ENCODE measurements around the gene CADM2.

DNA sequence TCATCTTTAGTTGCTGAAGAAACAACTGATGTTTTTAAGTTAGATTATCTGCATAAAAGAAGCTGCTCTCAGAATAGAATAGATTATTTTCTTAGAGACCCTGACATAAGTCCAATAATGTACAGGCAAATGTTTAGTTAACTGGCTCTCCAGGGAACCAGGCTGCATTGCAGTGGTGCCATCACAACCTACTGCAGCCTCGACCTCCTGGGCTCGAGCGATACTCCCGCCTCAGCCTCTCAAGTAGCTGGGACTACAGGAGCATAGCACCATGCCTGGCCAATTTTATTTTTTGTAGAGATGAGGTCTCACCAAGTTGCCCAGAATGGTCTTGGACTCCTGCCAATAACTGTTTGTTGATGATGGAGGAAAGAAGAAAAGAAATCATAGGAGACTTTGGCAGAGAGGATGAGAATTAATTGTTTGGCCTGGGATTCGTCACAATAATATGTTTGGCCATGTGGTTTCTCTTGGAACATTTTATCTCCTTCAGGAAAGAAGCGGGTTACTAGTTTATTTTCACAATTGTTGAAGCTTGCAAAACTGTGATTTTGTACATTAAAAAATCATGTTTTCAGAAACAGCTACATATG is 429.2 kb downstream of the CADM2 start:
- TF ChIP-seq, protein P1, sequence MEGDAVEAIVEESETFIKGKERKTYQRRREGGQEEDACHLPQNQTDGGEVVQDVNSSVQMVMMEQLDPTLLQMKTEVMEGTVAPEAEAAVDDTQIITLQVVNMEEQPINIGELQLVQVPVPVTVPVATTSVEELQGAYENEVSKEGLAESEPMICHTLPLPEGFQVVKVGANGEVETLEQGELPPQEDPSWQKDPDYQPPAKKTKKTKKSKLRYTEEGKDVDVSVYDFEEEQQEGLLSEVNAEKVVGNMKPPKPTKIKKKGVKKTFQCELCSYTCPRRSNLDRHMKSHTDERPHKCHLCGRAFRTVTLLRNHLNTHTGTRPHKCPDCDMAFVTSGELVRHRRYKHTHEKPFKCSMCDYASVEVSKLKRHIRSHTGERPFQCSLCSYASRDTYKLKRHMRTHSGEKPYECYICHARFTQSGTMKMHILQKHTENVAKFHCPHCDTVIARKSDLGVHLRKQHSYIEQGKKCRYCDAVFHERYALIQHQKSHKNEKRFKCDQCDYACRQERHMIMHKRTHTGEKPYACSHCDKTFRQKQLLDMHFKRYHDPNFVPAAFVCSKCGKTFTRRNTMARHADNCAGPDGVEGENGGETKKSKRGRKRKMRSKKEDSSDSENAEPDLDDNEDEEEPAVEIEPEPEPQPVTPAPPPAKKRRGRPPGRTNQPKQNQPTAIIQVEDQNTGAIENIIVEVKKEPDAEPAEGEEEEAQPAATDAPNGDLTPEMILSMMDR (conservative IDR thresholded peaks at IDR 0.05), result no peak
- TF ChIP-seq ZFX (IDR thresholded peaks at IDR 0.05), result no peak
